Measurements from ENCODE around the gene CHCHD4.
"Not testable (repeated sequence)": the region's sequence is repeated elsewhere in the genome, so short reads cannot be mapped to it uniquely, and the experiment has no call there.

The CHCHD4 gene

DNA sequence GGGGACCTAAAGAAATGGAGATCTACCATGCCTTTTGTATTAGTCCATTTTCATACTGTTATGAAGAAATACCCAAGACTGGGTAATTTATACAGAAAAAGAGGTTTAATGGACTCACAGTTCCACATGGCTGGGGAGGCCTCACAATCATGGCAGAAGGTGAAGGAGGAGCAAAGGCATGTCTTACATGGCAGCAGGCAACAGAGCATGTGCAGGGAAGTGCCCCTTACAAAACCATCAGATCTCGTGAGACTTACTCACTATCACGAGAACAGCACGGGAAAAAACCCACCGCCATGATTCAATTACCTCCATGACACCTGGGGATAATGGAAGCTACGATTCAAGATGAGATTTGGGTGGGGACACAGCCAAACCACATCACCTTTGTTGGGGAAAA is 37.2 kb downstream of the CHCHD4 start:
- not testable (repeated sequence) for H4K5ac ChIP-seq (ENCODE audit: low read length); H3K79me2 ChIP-seq (ENCODE audit: control insufficient read depth, insufficient read depth, low read length); H3K9ac ChIP-seq (ENCODE audit: low read length); H2BK5ac ChIP-seq (ENCODE audit: low read length); H2BK120ac ChIP-seq (ENCODE audit: low read depth, low read length); H3K79me1 ChIP-seq (ENCODE audit: low read length); H3K27me3 ChIP-seq (ENCODE audit: insufficient read depth, low read length, poor library complexity); H2BK15ac ChIP-seq (replicated peaks; ENCODE audit: low read depth); H3K4me3 ChIP-seq (ENCODE audit: low read length); H3K18ac ChIP-seq (ENCODE audit: low read length); H3K4ac ChIP-seq (ENCODE audit: low read depth, low read length); H3K4me1 ChIP-seq (ENCODE audit: control insufficient read depth, low read depth, low read length); H3K23ac ChIP-seq (ENCODE audit: low read length); DNase-seq; H3K4me2 ChIP-seq (ENCODE audit: low read length); H4K8ac ChIP-seq (ENCODE audit: low read depth, low read length); H3K36me3 ChIP-seq (ENCODE audit: control insufficient read depth, insufficient read depth, low read length); H3K56ac ChIP-seq (ENCODE audit: low read length); H2AK5ac ChIP-seq (ENCODE audit: low read length); H3K27ac ChIP-seq (ENCODE audit: low read depth, low read length)
- WGBS (ENCODE audit: extremely low coverage, insufficient coverage, low lambda C conversion rate), result no CpG with 5 or more reads among the region's 5 CpGs

DNA sequence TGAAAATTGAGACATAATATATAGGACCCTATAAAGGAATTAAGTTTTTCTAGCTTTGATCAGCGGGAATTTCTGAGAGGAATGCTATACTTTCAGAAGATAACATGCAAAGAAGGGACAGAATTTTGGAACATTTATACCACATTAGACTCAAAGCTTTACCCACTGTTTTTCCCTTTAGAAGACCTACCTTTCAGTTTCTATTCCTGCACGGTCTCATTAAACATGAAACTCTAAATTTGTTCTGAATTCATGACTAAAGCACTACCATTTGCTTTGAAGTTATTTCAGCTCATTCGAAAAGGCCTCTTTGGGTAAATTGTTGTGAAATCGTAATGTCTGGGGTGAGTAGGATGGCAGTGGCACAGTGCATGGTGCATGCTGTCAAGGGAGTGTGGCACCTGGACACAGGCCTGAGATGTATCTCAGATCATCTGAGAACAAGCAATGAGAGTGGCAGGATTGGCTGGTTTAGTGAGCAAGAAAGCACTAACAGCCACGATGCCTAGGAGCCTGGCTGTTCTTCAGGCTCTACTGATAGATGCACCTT is 42.5 kb downstream of the CHCHD4 start:
- H2AK5ac ChIP-seq (ENCODE audit: low read length), result no peak overlapping the region
- no peak overlapping the region for H3K27ac ChIP-seq (ENCODE audit: low read depth, low read length)
- H2BK15ac ChIP-seq (replicated peaks; ENCODE audit: low read depth), result no peak overlapping the region
- H3K4me1 ChIP-seq (ENCODE audit: control insufficient read depth, low read depth, low read length), result no peaks in the 10 kb centered on the region
- no peaks in the 10 kb centered on the region for H3K79me2 ChIP-seq (ENCODE audit: control insufficient read depth, insufficient read depth, low read length)
- no peak overlapping the region for H2BK5ac ChIP-seq (ENCODE audit: low read length)
- H3K4me2 ChIP-seq (ENCODE audit: low read length), result no peak overlapping the region
- H3K36me3 ChIP-seq (ENCODE audit: control insufficient read depth, insufficient read depth, low read length), result no peaks in the 10 kb centered on the region
- no peak overlapping the region for H3K56ac ChIP-seq (ENCODE audit: low read length)
- no peak overlapping the region for H4K5ac ChIP-seq (ENCODE audit: low read length)
- no peaks in the 10 kb centered on the region for H3K27me3 ChIP-seq (ENCODE audit: insufficient read depth, low read length, poor library complexity)
- no peak overlapping the region for H3K4ac ChIP-seq (ENCODE audit: low read depth, low read length)
- no peak overlapping the region for H3K9ac ChIP-seq (ENCODE audit: low read length)
- no peaks in the 10 kb centered on the region for H3K79me1 ChIP-seq (ENCODE audit: low read length)
- DNase-seq, result no peak
- no peak overlapping the region for H2BK120ac ChIP-seq (ENCODE audit: low read depth, low read length)
- no peak overlapping the region for H3K23ac ChIP-seq (ENCODE audit: low read length)
- H4K8ac ChIP-seq (ENCODE audit: low read depth, low read length), result no peak overlapping the region
- H3K18ac ChIP-seq (ENCODE audit: low read length), result no peak overlapping the region
- no peak overlapping the region for H3K4me3 ChIP-seq (ENCODE audit: low read length)
- WGBS (ENCODE audit: extremely low coverage, insufficient coverage, low lambda C conversion rate), result no CpG with 5 or more reads among the region's 5 CpGs

- no peaks in the 10 kb centered on the region for H3K79me2 ChIP-seq (ENCODE audit: control insufficient read depth, insufficient read depth, low read length)
- no peak overlapping the region for H3K18ac ChIP-seq (ENCODE audit: low read length)
- no peak overlapping the region for H3K9ac ChIP-seq (ENCODE audit: low read length)
- no peaks in the 10 kb centered on the region for H3K79me1 ChIP-seq (ENCODE audit: low read length)
- H3K4ac ChIP-seq (ENCODE audit: low read depth, low read length), result no peak overlapping the region
- no peak overlapping the region for H2BK120ac ChIP-seq (ENCODE audit: low read depth, low read length)
- no peak overlapping the region for H4K8ac ChIP-seq (ENCODE audit: low read depth, low read length)
- H3K36me3 ChIP-seq (ENCODE audit: control insufficient read depth, insufficient read depth, low read length), result no peaks in the 10 kb centered on the region
- no peak overlapping the region for H3K56ac ChIP-seq (ENCODE audit: low read length)
- no peak overlapping the region for H2AK5ac ChIP-seq (ENCODE audit: low read length)
- H3K4me2 ChIP-seq (ENCODE audit: low read length), result no peak overlapping the region
- H3K27ac ChIP-seq (ENCODE audit: low read depth, low read length), result no peak overlapping the region
- no peak for DNase-seq
- H3K4me3 ChIP-seq (ENCODE audit: low read length), result no peak overlapping the region
- no peak overlapping the region for H4K5ac ChIP-seq (ENCODE audit: low read length)
- no peaks in the 10 kb centered on the region for H3K4me1 ChIP-seq (ENCODE audit: control insufficient read depth, low read depth, low read length)
- H2BK5ac ChIP-seq (ENCODE audit: low read length), result no peak overlapping the region
- H3K27me3 ChIP-seq (ENCODE audit: insufficient read depth, low read length, poor library complexity), result no peaks in the 10 kb centered on the region
- H2BK15ac ChIP-seq (replicated peaks; ENCODE audit: low read depth), result no peak overlapping the region
- WGBS (ENCODE audit: extremely low coverage, insufficient coverage, low lambda C conversion rate), result 100% methylated on average over 1 of the region's 1 CpG
- H3K23ac ChIP-seq (ENCODE audit: low read length), result no peak overlapping the region
Observed at GRCh38 chr3:14077310-14077709, 47.4 kb downstream of the CHCHD4 start.

DNA sequence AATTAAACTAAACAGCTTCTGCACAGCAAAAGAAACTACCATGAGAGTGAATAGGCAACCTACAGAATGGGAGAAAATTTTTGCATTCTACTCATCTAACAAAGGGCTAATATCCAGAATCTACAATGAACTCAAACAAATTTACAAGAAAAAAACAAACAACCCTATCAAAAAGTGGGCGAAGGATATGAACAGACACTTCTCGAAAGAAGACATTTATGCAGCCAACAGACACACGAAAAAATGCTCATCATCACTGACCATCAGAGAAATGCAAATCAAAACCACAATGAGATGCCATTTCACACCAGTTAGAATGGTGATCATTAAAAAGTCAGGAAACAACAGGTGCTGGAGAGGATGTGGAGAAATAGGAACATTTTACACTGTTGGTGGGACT is 49.4 kb downstream of the CHCHD4 start:
- H2AK5ac ChIP-seq (ENCODE audit: low read length); DNase-seq; H2BK5ac ChIP-seq (ENCODE audit: low read length); H3K4me2 ChIP-seq (ENCODE audit: low read length); H4K8ac ChIP-seq (ENCODE audit: low read depth, low read length); H3K36me3 ChIP-seq (ENCODE audit: control insufficient read depth, insufficient read depth, low read length); H3K27me3 ChIP-seq (ENCODE audit: insufficient read depth, low read length, poor library complexity); H3K9ac ChIP-seq (ENCODE audit: low read length); H3K27ac ChIP-seq (ENCODE audit: low read depth, low read length); H3K4me1 ChIP-seq (ENCODE audit: control insufficient read depth, low read depth, low read length); H2BK15ac ChIP-seq (replicated peaks; ENCODE audit: low read depth); H4K5ac ChIP-seq (ENCODE audit: low read length); H3K4me3 ChIP-seq (ENCODE audit: low read length); H3K23ac ChIP-seq (ENCODE audit: low read length); H3K79me1 ChIP-seq (ENCODE audit: low read length); H3K56ac ChIP-seq (ENCODE audit: low read length); H3K18ac ChIP-seq (ENCODE audit: low read length); H2BK120ac ChIP-seq (ENCODE audit: low read depth, low read length); H3K4ac ChIP-seq (ENCODE audit: low read depth, low read length); H3K79me2 ChIP-seq (ENCODE audit: control insufficient read depth, insufficient read depth, low read length): not testable (repeated sequence)
- WGBS (ENCODE audit: extremely low coverage, insufficient coverage, low lambda C conversion rate), result no CpG with 5 or more reads among the region's 3 CpGs

- H4K5ac ChIP-seq (ENCODE audit: low read length), result no peak overlapping the region
Observed at GRCh38 chr3:14064910-14065309, 59.8 kb downstream of the CHCHD4 start.

GRCh38 chr3:14063152-14063551 is 61.5 kb downstream of the CHCHD4 start:
- no peak overlapping the region for H2AK5ac ChIP-seq (ENCODE audit: low read length)
- H3K4me3 ChIP-seq (ENCODE audit: low read length), result no peak overlapping the region
- H4K8ac ChIP-seq (ENCODE audit: low read depth, low read length), result no peak overlapping the region
- H3K27ac ChIP-seq (ENCODE audit: low read depth, low read length), result no peak overlapping the region
- no CpG with 5 or more reads among the region's 2 CpGs for WGBS (ENCODE audit: extremely low coverage, insufficient coverage, low lambda C conversion rate)
- H3K27me3 ChIP-seq (ENCODE audit: insufficient read depth, low read length, poor library complexity), result no peaks in the 10 kb centered on the region
- no peak for DNase-seq
- no peak overlapping the region for H2BK5ac ChIP-seq (ENCODE audit: low read length)
- H3K79me1 ChIP-seq (ENCODE audit: low read length), result no peaks in the 10 kb centered on the region
- no peak overlapping the region for H3K18ac ChIP-seq (ENCODE audit: low read length)
- no peaks in the 10 kb centered on the region for H3K36me3 ChIP-seq (ENCODE audit: control insufficient read depth, insufficient read depth, low read length)
- no peak overlapping the region for H3K9ac ChIP-seq (ENCODE audit: low read length)
- H4K5ac ChIP-seq (ENCODE audit: low read length), result no peak overlapping the region
- H3K79me2 ChIP-seq (ENCODE audit: control insufficient read depth, insufficient read depth, low read length), result no peaks in the 10 kb centered on the region
- no peak overlapping the region for H2BK15ac ChIP-seq (replicated peaks; ENCODE audit: low read depth)
- H3K56ac ChIP-seq (ENCODE audit: low read length), result no peak overlapping the region
- H3K23ac ChIP-seq (ENCODE audit: low read length), result no peak overlapping the region
- no peak overlapping the region for H2BK120ac ChIP-seq (ENCODE audit: low read depth, low read length)
- no peak overlapping the region for H3K4ac ChIP-seq (ENCODE audit: low read depth, low read length)
- no peak overlapping the region for H3K4me2 ChIP-seq (ENCODE audit: low read length)
- H3K4me1 ChIP-seq (ENCODE audit: control insufficient read depth, low read depth, low read length), result no peaks in the 10 kb centered on the region

More at GRCh38 chr3:14064910-14065309, 59.8 kb downstream of the CHCHD4 start:
- Histone ChIP-seq H2BK15ac (replicated peaks; ENCODE audit: low read depth) (no peak overlapping the region), H2BK120ac (ENCODE audit: low read depth, low read length) (no peak overlapping the region), H3K4me3 (ENCODE audit: low read length) (no peak overlapping the region), H3K27ac (ENCODE audit: low read depth, low read length) (no peak overlapping the region), H3K4ac (ENCODE audit: low read depth, low read length) (no peak overlapping the region), H3K27me3 (ENCODE audit: insufficient read depth, low read length, poor library complexity) (no peaks in the 10 kb centered on the region), H3K36me3 (ENCODE audit: control insufficient read depth, insufficient read depth, low read length) (no peaks in the 10 kb centered on the region), H3K79me1 (ENCODE audit: low read length) (no peaks in the 10 kb centered on the region), H3K23ac (ENCODE audit: low read length) (no peak overlapping the region), H2BK5ac (ENCODE audit: low read length) (no peak overlapping the region), H3K18ac (ENCODE audit: low read length) (no peak overlapping the region), H4K8ac (ENCODE audit: low read depth, low read length) (no peak overlapping the region), H2AK5ac (ENCODE audit: low read length) (no peak overlapping the region), H3K4me1 (ENCODE audit: control insufficient read depth, low read depth, low read length) (no peaks in the 10 kb centered on the region), H3K4me2 (ENCODE audit: low read length) (no peak overlapping the region), H3K9ac (ENCODE audit: low read length) (no peak overlapping the region), H3K79me2 (ENCODE audit: control insufficient read depth, insufficient read depth, low read length) (no peaks in the 10 kb centered on the region), H3K56ac (ENCODE audit: low read length) (no peak overlapping the region)
- no peak for DNase-seq
- no CpG with 5 or more reads among the region's 4 CpGs for WGBS (ENCODE audit: extremely low coverage, insufficient coverage, low lambda C conversion rate)
